Natural killer cell (primary cell): ENCODE results near the gene PTK7. TPM values are rescaled to one million over a fixed set of nuclear protein-coding genes. Genes with fewer than 3 reads are reported as not detected.

ENCODE experiments used
- ATAC-seq, 3 donors: fragments of 150-1000 bp in 2 of 3; fragments of 200-7000 bp in 1 of 3; cut with Tn5 transposase; 1 replicate in 1 of 3; 2 replicates in 2 of 3; pipeline ENCODE4 v1.10.0; 2021; ENCODE audit warnings: mild to moderate bottlenecking in 2 of 3, moderate library complexity in 2 of 3
- DNase-seq, 2 donors: peaks; one replicate each; pipeline versions ENCODE4 v3.0.0 to v3.0.0-alpha.2; 2013 to 2021; ENCODE audit warnings: mixed read lengths in 1 of 2
- H3K27ac ChIP-seq: one replicate; pipeline ENCODE4 v1.5.1; 2013; ENCODE audit warnings: mild to moderate bottlenecking, low read length
- H3K27me3 ChIP-seq: one replicate; pipeline ENCODE4 v1.6.1; 2013; ENCODE audit warnings: low read length; ENCODE audit not compliant: control insufficient read depth, insufficient read depth
- H3K36me3 ChIP-seq: one replicate; pipeline ENCODE4 v1.6.1; 2013; ENCODE audit warnings: low read length; ENCODE audit not compliant: control insufficient read depth, insufficient read depth
- H3K4me1 ChIP-seq: one replicate; pipeline ENCODE4 v1.6.1; 2013; ENCODE audit warnings: low read length; ENCODE audit not compliant: control insufficient read depth, insufficient read depth
- H3K4me3 ChIP-seq: one replicate; pipeline ENCODE4 v1.5.1; 2013; ENCODE audit warnings: low read length
- H3K9me3 ChIP-seq: one replicate; pipeline ENCODE4 v1.6.1; 2013; ENCODE audit warnings: low read length; ENCODE audit not compliant: control insufficient read depth, insufficient read depth
- H3K27ac Mint-ChIP-seq, 2 donors: one replicate each; pipeline ENCODE4 v1.8.0; 2022; ENCODE audit warnings: mild to moderate bottlenecking in 2 of 2, mixed read lengths in 2 of 2, moderate library complexity in 1 of 2
- H3K27me3 Mint-ChIP-seq, 2 donors: one replicate each; pipeline ENCODE4 v1.8.0; 2022; ENCODE audit warnings: low read depth in 2 of 2, mixed read lengths in 2 of 2
- H3K36me3 Mint-ChIP-seq: one replicate; pipeline ENCODE4 v1.8.0; 2022; ENCODE audit warnings: mixed read lengths
- H3K4me1 Mint-ChIP-seq, 2 donors: one replicate each; pipeline ENCODE4 v1.8.0; 2022; ENCODE audit warnings: mixed read lengths in 2 of 2
- H3K4me3 Mint-ChIP-seq: one replicate; pipeline ENCODE4 v1.8.0; 2022; ENCODE audit warnings: mild to moderate bottlenecking, moderate library complexity, mixed read lengths
- H3K9me3 Mint-ChIP-seq, 2 donors: one replicate each; pipeline ENCODE4 v1.8.0; 2022; ENCODE audit warnings: mixed read lengths in 2 of 2
- WGBS: methylation state at CpG from one replicate; pipeline ENCODE4 v1.1.7; 2013; ENCODE audit warnings: missing lambda C conversion rate; ENCODE audit not compliant: insufficient coverage; 5-methylcytosine and 5-hydroxymethylcytosine counted together
- intact Hi-C: fragments of 100-400 bp; cut with micrococcal nuclease; formaldehyde crosslinking; loops from one replicate; pipeline ENCODE4 v1.14.2; 2022
- total RNA-seq, 4 donors: library from RNA; stranded (reverse); fragments of 120-200 nt in 1 of 4; gene quantifications; one replicate each; pipeline versions ENCODE4 v1.2.3 to v1.2.4, GENCODE V29; 2013 to 2022
- TF ChIP-seq, protein P1 (sequence below): fragments of 200-600 bp; IDR thresholded peaks from one replicate; pipeline ENCODE4 v1.8.0; 2022; ENCODE audit warnings: antibody characterized with exemption

The PTK7 gene
- total RNA-seq, 3 donors from 2014 or later (not counting 1 experiment from before 2014, with no cell fraction given): 1.7 to 5.6 (median 2.8) TPM

DNA sequence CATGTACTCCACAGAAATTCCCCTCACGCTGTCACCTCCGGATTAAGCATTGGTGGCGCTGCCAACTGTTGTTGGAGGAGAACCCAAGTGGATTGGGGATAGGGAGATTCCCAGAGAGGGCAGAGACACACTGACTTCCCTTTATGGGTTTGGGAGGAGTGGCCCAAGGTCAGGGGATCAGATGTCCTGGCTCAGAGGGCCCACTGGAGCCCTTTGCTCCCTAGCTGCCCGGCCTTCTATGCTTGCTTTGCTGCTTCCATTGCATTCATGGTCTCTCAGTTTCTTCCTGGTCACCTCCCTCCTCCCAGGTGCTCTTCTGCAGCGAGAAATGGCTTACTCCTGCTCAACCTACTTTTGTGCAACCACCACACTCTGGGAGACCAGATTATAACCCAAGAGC is 120.2 kb downstream of the PTK7 start:
- H3K4me1 ChIP-seq: no peaks in the 10 kb centered on the region
- H3K4me3 Mint-ChIP-seq: no peak overlapping the region
- intact Hi-C loops: no loop called here
- peaks cover 10% of the 10 kb centered on the region for H3K36me3 Mint-ChIP-seq
- no peak overlapping the region for H3K27ac ChIP-seq
- no peaks in the 10 kb centered on the region for H3K9me3 Mint-ChIP-seq
- no peak overlapping the region for H3K4me3 ChIP-seq
- no peaks in the 10 kb centered on the region for H3K9me3 ChIP-seq
- 96% methylated on average over 5 of the region's 5 CpGs for WGBS
- TF ChIP-seq, protein P1, sequence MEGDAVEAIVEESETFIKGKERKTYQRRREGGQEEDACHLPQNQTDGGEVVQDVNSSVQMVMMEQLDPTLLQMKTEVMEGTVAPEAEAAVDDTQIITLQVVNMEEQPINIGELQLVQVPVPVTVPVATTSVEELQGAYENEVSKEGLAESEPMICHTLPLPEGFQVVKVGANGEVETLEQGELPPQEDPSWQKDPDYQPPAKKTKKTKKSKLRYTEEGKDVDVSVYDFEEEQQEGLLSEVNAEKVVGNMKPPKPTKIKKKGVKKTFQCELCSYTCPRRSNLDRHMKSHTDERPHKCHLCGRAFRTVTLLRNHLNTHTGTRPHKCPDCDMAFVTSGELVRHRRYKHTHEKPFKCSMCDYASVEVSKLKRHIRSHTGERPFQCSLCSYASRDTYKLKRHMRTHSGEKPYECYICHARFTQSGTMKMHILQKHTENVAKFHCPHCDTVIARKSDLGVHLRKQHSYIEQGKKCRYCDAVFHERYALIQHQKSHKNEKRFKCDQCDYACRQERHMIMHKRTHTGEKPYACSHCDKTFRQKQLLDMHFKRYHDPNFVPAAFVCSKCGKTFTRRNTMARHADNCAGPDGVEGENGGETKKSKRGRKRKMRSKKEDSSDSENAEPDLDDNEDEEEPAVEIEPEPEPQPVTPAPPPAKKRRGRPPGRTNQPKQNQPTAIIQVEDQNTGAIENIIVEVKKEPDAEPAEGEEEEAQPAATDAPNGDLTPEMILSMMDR: no peak
- no peak overlapping the region for H3K27ac Mint-ChIP-seq
- H3K27me3 ChIP-seq: no peaks in the 10 kb centered on the region
- no peaks in the 10 kb centered on the region for H3K4me1 Mint-ChIP-seq
- peaks cover 47% of the 10 kb centered on the region for H3K36me3 ChIP-seq
- ATAC-seq: no peak
- DNase-seq: no peak
- H3K27me3 Mint-ChIP-seq: no peaks in the 10 kb centered on the region

DNA sequence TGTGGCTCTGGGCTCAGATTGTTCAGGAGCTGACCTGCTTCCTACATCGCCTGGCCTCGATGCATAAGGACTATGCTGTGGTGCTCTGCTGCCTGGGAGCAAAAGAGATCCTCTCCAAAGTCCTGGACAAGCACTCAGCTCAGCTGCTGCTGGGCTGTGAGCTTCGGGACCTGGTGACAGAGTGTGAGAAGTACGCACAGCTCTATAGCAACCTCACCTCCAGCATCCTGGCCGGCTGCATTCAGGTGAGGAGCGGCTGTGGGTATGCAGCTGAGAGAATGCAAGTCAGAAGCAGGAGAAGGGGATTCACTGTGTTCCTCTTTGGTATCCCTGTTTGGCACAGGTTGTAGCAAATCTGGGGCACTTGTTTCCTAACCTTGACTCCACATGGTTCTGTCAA is 123.8 kb downstream of the PTK7 start:
- Histone ChIP-seq H3K27ac (no peak overlapping the region), H3K4me1 (no peaks in the 10 kb centered on the region), H3K4me3 (no peak overlapping the region), H3K27me3 (no peaks in the 10 kb centered on the region), H3K9me3 (no peaks in the 10 kb centered on the region), H3K36me3 (peaks cover 37% of the 10 kb centered on the region)
- ATAC-seq (no peak), DNase-seq (no peak)
- Mint-ChIP-seq H3K27me3 (no peaks in the 10 kb centered on the region), H3K9me3 (no peaks in the 10 kb centered on the region), H3K36me3 (peaks cover 10% of the 10 kb centered on the region), H3K4me1 (no peaks in the 10 kb centered on the region), H3K4me3 (no peak overlapping the region), H3K27ac (no peak overlapping the region)
- TF ChIP-seq, protein P1: no peak
- intact Hi-C loops: no loop called here
- 92% methylated on average over 4 of the region's 6 CpGs for WGBS

DNA sequence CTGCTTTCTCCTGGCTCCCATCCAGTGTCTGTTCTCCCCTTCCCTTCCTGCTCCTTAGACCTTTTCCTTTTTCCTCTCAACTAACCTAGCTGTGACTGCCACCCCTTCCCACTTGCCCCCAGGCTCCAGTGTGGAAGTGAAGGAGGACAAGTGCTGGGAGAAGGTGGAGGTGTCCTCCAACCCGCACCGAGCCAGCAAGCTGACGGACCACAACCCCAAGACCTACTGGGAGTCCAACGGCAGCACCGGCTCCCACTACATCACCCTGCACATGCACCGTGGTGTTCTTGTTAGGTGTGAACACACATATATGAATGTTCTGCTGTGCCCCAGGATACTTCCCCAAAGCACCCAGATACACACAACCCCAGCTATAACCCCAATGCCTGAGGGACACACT is 124.4 kb downstream of the PTK7 start:
- no peaks in the 10 kb centered on the region for H3K27me3 ChIP-seq
- H3K4me1 Mint-ChIP-seq: peaks cover 0 to 5% of the 10 kb centered on the region in 2 donors

DNA sequence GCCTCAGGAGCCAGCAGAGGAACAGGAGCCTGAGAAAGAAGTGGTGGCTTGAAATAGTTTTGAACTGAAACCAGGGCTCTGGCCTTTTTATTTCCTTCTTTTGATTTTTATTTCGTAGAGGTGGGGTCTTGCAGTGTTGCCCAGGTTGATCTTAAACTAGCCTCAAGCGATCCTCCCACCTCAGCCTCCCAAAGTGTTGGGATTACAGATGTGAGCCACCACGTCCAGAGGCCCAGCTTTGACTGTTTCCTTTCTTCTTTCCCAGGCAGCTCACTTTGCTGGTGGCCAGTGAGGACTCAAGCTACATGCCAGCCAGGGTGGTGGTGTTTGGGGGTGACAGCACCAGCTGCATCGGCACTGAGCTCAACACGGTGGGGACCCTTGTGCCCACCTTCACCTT is 126.3 kb downstream of the PTK7 start:
- Histone ChIP-seq H3K36me3 (peaks cover 19% of the 10 kb centered on the region), H3K4me1 (no peaks in the 10 kb centered on the region), H3K4me3 (no peak overlapping the region), H3K27ac (no peak overlapping the region), H3K9me3 (no peaks in the 10 kb centered on the region), H3K27me3 (no peaks in the 10 kb centered on the region)
- intact Hi-C loops: no loop called here
- Mint-ChIP-seq H3K4me1 (peaks cover 0 to 5% of the 10 kb centered on the region in 2 donors), H3K36me3 (no peaks in the 10 kb centered on the region), H3K27ac (no peak overlapping the region), H3K4me3 (no peak overlapping the region), H3K9me3 (no peaks in the 10 kb centered on the region), H3K27me3 (no peaks in the 10 kb centered on the region)
- no peak for DNase-seq
- WGBS: 96% methylated on average over 5 of the region's 5 CpGs
- no peak for ATAC-seq
- TF ChIP-seq, protein P1: no peak

More for the DNA sequence above, 124.4 kb downstream of the PTK7 start:
- DNase-seq: no peak
- Histone ChIP-seq H3K4me3 (no peak overlapping the region), H3K4me1 (no peaks in the 10 kb centered on the region), H3K9me3 (no peaks in the 10 kb centered on the region), H3K27ac (no peak overlapping the region), H3K36me3 (peaks cover 31% of the 10 kb centered on the region)
- Mint-ChIP-seq H3K36me3 (peaks cover 10% of the 10 kb centered on the region), H3K27me3 (no peaks in the 10 kb centered on the region), H3K9me3 (no peaks in the 10 kb centered on the region), H3K4me3 (no peak overlapping the region), H3K27ac (no peak overlapping the region)
- ATAC-seq: no peak
- intact Hi-C loops: no loop called here
- TF ChIP-seq, protein P1: no peak
- 96% methylated on average over 6 of the region's 6 CpGs for WGBS
